Stimulated activated CD8-positive, alpha-beta memory T cell treated with anti-CD3 and anti-CD28 coated beads, Interleukin-4, amount 100 ng/mL, for 48 hours (primary cell): ENCODE measurements around the gene HOXA10.

ENCODE experiments used
- DNase-seq: peaks from one replicate; pipeline ENCODE4 v3.0.0-alpha.2; 2020

Gene HOXA10

GRCh38 chr7:27154901-27155815 lies 19.0 kb downstream of the HOXA10 start:
- DNase-seq: peak; percentile 60

- DNase-seq: no peak
Measured at GRCh38 chr7:27154369-27154768, 19.8 kb downstream of the HOXA10 start.

DNA sequence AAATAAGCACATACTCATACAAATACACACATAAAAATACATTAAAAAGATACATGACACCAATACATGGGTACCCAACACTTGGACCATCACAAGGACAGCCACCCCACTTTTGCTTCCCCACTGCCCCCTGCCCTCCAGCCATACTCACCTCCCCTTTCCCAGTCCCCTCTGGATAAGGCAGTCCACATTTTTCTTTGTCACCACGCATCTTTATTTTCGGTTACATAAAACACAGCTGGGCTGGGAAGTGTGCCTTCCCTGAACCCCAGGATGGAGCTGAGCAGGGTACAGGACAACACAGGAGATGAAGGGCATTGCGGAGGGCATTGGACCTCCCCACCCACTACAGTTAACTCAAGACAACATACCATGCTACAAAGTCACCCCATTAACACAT lies 20.6 kb downstream of the HOXA10 start:
- no peak for DNase-seq

GRCh38 chr7:27152816-27153442 lies 21.2 kb downstream of the HOXA10 start:
- DNase-seq: no peak

GRCh38 chr7:27151931-27152815 lies 21.9 kb downstream of the HOXA10 start, which contains the start of gene HOXA3:
Gene HOXA3 (minus strand): TSS chr7:27152583. CDS start chr7:27110640, 41,943 bp downstream.
- DNase-seq: no peak

DNA sequence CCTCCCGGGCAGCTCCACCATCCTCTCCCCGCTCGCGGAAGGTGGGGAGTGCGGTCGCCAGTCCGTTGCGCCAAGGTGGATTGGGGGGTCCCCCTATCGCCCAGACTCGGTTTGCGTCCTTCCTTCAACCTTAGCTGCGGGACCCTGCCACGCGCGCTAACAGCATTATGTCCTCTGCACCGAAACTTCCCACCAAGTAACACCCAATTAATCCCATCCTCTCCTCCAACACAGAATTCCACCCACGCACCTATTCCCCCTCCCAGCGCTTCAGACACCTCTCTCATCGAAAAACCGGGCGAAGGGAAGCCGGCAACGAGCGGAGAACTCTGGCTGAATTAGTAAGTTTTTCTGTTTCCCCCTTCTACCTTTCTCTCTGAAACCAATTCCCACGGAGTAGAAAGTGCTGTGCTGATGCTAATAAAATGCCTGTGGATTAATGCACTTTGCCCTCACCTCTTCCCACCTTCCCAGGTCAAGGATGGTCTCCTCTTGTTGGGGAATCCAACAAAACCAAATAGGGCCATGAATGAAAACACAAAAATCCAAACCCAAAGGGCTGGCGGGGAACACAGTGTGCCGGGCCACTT lies 22.7 kb downstream of the HOXA10 start:
- DNase-seq: no peak

- DNase-seq: peak; percentile 78
Measured at GRCh38 chr7:27150568-27151340, 23.4 kb downstream of the HOXA10 start.

GRCh38 chr7:27149842-27150567 lies 24.1 kb downstream of the HOXA10 start:
- no peak for DNase-seq

DNA sequence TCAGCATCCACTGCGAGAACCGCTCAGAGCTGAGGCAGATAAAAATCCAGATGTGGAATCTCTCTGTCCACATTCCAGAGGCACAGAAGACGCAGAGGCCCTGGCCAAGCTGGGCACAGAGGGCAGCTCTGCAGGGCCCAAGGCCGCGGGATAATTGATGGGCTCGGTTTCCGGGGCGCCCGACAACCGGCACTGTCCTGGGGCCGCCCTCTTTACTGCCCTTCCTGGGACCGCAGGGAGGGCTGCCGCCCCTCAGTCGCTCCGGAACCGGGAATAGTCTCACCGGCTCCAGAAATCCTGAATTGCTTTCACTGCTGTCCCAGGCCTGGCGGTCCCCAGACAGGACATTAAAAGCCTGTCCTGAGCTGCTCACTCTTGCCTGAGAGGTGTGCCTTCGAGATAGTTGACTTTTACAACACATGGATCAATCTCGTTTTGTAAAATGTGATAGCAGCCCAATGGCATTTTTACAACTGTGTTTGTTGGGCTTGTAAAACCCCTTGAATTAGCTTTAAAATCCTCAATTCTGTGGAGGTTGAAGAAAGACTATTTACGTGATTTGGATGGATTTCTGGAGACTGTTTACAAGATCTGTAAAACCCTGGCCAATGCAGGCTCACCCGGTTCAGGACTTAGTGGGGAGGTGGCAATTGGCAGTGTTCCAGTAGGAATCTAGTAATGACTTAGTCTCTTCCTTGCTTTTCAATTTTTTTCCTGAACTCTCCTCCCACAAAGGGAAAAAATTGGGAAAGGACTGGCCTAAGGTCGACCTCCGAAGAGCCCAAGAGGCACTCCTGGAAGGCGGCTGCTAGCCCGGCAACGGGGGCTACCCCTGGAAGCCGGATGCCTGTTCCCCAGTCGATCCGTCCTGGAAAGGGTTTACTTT lies 25.1 kb downstream of the HOXA10 start:
- DNase-seq: no peak

DNA sequence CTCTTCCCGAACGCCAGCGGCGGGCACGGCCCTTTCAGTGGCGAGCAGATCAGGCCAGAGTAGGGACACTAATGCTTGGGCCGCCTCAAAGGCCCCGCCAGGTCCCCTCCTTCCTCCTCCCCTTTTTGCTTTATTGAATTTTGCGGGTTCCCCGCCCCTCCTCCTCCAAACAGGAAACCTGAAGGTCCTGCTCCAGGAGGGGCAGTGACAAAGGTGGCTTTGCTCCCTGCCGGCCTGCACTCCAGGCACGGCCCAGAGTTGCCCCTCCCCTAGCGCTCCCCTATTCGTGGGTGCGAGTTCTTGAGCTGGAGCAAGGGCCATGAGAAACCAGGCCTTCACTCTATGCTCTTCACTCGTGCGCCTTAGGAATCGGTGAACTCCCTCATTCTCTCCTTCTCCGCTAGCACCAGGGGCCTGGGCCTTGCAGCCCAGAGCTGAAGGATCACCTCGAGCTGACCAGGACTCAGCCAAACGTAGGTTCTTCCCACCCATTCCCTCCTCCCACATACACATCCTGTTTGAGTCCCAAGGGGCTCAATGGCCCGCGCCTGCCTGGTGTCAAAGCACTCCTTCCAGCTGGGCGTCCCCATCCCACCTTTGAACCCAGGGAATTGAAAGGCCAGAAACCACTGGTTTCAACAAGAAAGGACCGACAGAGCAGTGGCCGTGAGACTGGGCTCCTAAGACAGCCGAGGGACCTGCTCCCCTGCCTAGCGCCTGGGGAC lies 25.9 kb downstream of the HOXA10 start:
- DNase-seq: no peak

DNA sequence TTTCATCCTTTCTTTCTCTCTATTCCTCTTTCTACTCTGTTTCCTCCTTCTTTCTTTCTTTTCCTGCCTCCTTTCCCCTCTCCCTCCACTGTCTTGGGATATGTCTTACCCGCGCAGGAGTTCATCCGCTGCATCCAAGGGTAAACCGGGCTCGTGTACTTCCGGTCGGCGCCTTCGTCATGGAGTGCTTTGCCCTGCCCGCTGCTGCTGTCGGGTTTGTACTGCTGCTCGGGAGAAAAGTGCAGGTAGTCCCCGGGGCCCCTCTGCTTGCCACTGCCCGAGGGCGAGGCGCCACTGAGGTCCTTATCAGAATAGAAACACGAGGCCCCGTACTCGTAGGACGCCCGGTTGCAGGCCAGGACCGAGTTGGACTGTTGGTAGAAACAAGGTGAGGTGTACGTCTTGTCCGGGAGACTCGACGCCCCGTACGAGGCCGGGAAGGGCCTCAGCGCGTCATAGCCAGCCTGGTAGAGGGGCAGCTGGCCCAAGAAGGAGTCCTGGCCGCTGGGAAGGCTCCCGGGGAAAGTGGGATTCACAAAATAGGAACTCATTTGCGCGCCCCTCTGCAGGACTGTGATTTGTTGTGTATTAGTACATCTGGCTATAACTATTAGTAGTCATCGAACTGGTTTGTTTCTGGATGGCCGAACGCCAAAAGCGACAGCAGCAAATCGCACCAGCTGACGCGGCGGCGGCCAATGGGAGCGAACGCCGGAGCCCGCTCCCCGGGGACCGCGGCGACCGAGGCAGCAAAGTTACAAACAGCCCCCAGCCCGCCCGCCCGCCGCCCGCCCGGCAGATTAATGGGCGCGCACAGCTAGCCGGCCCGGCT lies 26.7 kb downstream of the HOXA10 start, which contains the start of gene HOXA6:
Gene HOXA6 (minus strand): TSS at position 576 of the 832 bp plus-strand sequence. CDS start 25 bp downstream, at position 551.
- no peak for DNase-seq

DNA sequence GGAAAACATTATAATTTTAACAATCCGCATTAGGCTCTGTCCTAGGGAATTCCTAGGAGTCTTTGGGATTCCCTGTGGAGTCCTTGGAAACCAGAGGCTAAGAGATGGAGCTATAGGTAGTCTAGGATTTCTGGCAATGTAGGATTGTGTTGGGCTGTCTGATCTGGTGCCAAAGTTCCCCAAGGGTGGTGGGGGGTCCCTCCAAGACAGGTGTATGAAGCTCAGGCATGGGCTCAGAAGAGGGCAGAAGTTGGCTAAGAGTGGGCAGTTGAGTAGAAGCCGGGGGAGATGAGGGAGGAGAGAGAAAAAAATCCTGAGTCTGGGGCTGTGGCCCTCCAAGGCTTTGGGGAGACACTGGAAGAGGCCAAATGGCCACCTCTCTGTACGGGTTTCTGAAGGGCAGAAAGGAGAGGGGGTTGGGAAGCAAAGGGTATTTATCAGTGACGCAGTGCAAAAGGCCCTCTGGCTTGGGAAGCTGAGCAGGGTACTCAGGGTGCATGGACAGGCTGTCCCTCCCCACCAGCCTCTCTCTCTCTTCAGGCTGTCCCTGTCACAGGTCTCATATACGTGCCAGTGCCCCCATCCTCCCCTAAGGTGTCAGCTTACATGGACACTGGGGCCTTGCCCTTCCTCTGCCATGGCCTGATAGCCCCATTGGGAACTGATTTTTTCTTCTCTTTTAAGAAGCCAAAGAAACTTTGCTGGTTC lies 27.5 kb downstream of the HOXA10 start:
- no peak for DNase-seq

GRCh38 chr7:27145914-27146412 lies 28.2 kb downstream of the HOXA10 start:
- no peak for DNase-seq

DNA sequence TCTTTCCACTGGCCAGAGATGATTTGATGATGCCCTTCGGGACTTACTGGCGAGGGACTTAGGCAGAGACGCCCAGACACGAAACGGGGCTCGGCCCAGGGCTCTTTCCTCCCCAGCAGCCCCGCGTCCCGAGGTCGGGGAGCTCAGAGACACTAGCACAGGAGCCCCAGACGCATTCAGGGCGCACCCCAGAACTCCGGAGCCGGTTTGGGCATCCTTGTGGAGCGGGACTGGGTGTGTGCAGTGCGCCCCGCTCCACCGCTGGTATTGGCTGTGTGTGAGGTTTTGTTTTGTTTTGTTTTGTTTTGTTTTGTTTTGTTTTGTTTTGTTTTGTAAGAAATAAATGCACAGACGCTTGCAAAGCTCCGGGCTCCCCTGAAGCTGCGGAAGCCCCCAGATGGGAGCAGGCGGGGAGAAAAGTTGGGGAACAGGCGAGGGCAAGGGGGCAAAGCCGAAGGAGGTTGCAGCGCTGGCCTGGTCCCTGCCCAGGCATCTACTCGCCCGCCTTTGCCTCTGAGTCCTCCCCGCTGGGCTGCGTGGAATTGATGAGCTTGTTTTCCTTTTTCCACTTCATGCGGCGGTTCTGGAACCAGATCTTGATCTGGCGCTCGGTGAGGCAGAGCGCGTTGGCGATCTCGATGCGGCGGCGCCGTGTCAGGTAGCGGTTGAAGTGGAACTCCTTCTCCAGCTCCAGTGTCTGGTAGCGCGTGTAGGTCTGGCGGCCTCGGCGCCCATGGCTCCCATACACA lies 28.8 kb downstream of the HOXA10 start:
- DNase-seq: no peak

DNA sequence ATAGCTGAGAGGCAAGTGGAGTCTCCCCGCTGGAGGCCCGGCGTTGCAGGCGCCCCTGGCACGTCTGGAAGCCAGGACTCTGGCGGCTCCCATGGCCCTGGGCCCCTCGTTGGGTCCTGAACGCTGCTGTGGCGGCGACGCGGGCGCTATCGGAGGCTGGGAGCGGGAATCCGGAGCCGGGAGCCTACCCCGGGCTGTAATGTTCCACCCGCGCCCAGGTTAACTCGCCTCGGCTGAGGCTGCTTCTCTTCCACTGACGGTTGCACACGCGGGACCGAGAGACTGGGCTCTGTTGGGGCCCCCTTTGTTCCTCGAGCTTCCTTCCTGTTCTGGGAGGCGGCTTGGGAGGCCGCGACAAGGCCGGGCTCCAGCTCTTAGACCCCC lies 29.3 kb downstream of the HOXA10 start:
- no peak for DNase-seq

DNA sequence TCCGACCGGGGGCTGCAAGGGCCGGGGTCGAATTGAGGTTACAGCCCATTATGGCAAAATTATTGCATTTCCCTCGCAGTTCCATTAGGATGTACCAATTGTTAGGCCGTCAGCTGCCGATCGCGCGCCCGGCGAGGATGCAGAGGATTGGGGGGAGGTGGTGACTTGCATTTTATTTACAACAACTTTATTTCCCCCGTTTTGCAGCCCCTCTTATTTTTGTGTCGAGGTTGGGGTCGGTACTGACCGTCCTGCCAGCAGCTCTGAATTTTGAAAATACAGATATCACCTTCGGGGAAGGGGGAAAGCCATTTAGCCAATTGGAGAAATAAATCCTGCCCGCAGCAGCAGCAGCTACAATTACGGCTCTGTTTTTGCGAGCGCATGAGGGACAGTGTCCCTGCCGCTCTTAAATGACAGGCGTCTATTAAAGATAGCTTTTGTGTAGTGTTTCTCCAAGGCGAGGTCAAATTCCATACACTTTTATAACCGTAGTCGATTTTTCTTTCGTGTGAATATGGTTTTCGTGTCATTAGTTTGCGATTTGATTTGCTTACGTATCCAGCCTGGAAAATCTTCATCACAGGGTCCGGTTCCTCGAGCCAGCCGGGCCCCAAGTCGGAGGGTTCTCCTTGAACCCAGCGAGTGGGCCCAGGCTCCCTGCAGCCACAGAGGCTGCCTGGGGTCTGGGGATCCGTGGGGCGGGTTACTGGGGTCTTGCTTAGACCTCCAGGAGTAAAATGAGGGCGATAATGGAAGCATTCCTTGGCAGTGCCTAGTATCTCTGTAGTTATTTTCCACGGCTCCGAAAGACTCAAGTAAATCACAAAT lies 30.0 kb downstream of the HOXA10 start:
- DNase-seq: no peak
